AG04450 (cell line): ENCODE results near the gene VAMP4. TPM values are rescaled to one million over a fixed set of nuclear protein-coding genes. Genes with fewer than 3 reads are reported as not detected.

Experiments used
- CTCF ChIA-PET: fragments of 300-600, 350-600 bp; formaldehyde crosslinking; extraction: SDS; loops from one replicate; lab custom pipeline; 2022; ENCODE audit warnings: antibody characterized with exemption, inconsistent platforms; lab: Charles Lee
- POLR2A ChIA-PET: fragments of 350-600 bp; formaldehyde crosslinking; extraction: SDS; loops from one replicate; lab custom pipeline; 2021; ENCODE audit warnings: antibody characterized with exemption, inconsistent platforms; lab: Yijun Ruan, JAX
- DNase-seq: peaks from one replicate; pipeline ENCODE4 v3.0.0-alpha.2; 2011; ENCODE audit warnings: low read depth, low spot score
- H3K27ac ChIP-seq: one replicate; pipeline ENCODE4 v1.5.1; 2012; ENCODE audit warnings: low read depth, low read length, control low read depth
- H3K27me3 ChIP-seq: one replicate; pipeline ENCODE4 v1.6.0; 2012; ENCODE audit warnings: low read length; ENCODE audit not compliant: control insufficient read depth, insufficient read depth
- H3K4me3 ChIP-seq: 2 replicates; pipeline ENCODE4 v1.5.1; 2011; ENCODE audit warnings: mild to moderate bottlenecking, low read depth, low read length, control low read depth
- H3K9me3 ChIP-seq: 2 replicates; pipeline ENCODE4 v1.5.1; 2012; ENCODE audit warnings: low read length; ENCODE audit not compliant: control insufficient read depth, insufficient read depth
- CTCF ChIP-seq: IDR thresholded peaks from 2 replicates; pipeline ENCODE4 v1.5.1; 2011; ENCODE audit warnings: low read depth, low read length, control low read depth, inconsistent platforms
- polyA plus RNA-seq: library from polyadenylated mRNA; depleted of rRNA; stranded (reverse); fragments of >200 nt; gene quantifications from 2 replicates; pipeline ENCODE4 v1.2.3, GENCODE V29; 2011

The VAMP4 gene
- polyA plus RNA-seq, 1 experiment = 20.8 TPM

GRCh38 chr1:171751221-171751620, 9.4 kb upstream of the VAMP4 start:
- no peak for DNase-seq
- peaks cover 9% of the 10 kb centered on the region for H3K9me3 ChIP-seq
- H3K27ac ChIP-seq = no peak overlapping the region
- no peak overlapping the region for H3K4me3 ChIP-seq
- no peak for TF ChIP-seq CTCF
- ChIA-PET POLR2A (interaction anchor here (1.3 kb wide), 1 partner anchor 8 kb away, joined by 7 read pairs; no protein-coding TSS in a partner anchor), CTCF (interaction anchor here (0.6 to 1.0 kb wide), 2 partner anchors 51 to 106 kb away, joined by 3 to 5 read pairs; no protein-coding TSS in a partner anchor)
- H3K27me3 ChIP-seq = no peaks in the 10 kb centered on the region

GRCh38 chr1:171748651-171749050, 6.8 kb upstream of the VAMP4 start:
- Histone ChIP-seq H3K9me3 (no peaks in the 10 kb centered on the region), H3K4me3 (no peak overlapping the region), H3K27ac (no peak overlapping the region), H3K27me3 (no peaks in the 10 kb centered on the region)
- ChIA-PET POLR2A (no interaction called here), CTCF (no interaction called here)
- no peak for TF ChIP-seq CTCF
- DNase-seq = no peak

GRCh38 chr1:171744986-171745385, 3.1 kb upstream of the VAMP4 start:
- TF ChIP-seq CTCF = no peak
- H3K27ac ChIP-seq = no peak overlapping the region
- DNase-seq = no peak
- no peak overlapping the region for H3K4me3 ChIP-seq
- POLR2A ChIA-PET = interaction anchor here (4.0 kb wide), 1 partner anchor 9 kb away, joined by 42 read pairs; no protein-coding TSS in a partner anchor
- no peaks in the 10 kb centered on the region for H3K9me3 ChIP-seq
- CTCF ChIA-PET = interaction anchor here (3.1 kb wide), 1 partner anchor 56 kb away, joined by 16 read pairs; no protein-coding TSS in a partner anchor
- H3K27me3 ChIP-seq = no peaks in the 10 kb centered on the region

GRCh38 chr1:171743081-171743870, 1.4 kb upstream of the VAMP4 start:
- Histone ChIP-seq H3K9me3 (no peaks in the 10 kb centered on the region), H3K27me3 (no peaks in the 10 kb centered on the region), H3K27ac (peak overlapping the region; percentile 95), H3K4me3 (peak overlapping the region; percentile 90)
- peak; percentile 49 for DNase-seq
- ChIA-PET CTCF (interaction anchor here (0.6 to 3.1 kb wide), 12 partner anchors 11 to 611 kb away, joined by 3 to 16 read pairs (median 6); partner anchors contain the start of gene METTL13), POLR2A (interaction anchor here (0.5 to 4.9 kb wide), 13 partner anchors 9 to 1972 kb away, joined by 3 to 50 read pairs (median 5); partner anchors contain the start of gene METTL13)
- TF ChIP-seq CTCF = no peak

GRCh38 chr1:171742577-171742922, 685 bp upstream of the VAMP4 start:
- no peaks in the 10 kb centered on the region for H3K9me3 ChIP-seq
- DNase-seq = no peak
- peak overlapping the region; percentile 95 for H3K27ac ChIP-seq
- H3K27me3 ChIP-seq = no peaks in the 10 kb centered on the region
- peak overlapping the region; percentile 90 for H3K4me3 ChIP-seq
- CTCF ChIA-PET = interaction anchor here (0.6 to 3.1 kb wide), 12 partner anchors 12 to 612 kb away, joined by 3 to 16 read pairs (median 6); partner anchors contain the start of gene METTL13
- POLR2A ChIA-PET = interaction anchor here (0.5 to 4.9 kb wide), 8 partner anchors 9 to 1973 kb away, joined by 4 to 50 read pairs (median 8); partner anchors contain the start of gene METTL13
- no peak for TF ChIP-seq CTCF
